ENCODE measurements around the gene FAM193A.

DNA sequence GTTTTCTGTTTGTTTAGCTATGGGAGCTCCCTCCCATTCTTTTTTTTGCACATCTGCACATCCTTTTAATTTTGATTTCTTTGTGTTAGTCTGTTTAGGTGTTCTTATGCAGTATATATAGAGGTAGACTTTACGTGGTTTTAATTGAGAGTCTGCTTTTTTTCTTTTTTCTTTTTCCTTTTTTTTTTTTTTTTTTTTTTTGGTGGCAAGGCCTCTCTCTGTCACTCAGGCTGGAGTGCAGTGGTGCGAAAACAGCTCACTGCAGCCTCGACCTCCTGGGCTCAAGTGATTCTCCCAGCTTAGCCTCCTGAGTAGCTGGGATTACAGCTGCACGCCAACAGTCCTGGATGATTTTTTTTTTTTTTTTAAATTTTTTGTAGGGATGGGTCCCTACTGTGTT is 68.2 kb downstream of the FAM193A start:
- TF ChIP-seq GATA2 (IDR thresholded peaks at IDR 0.05; ENCODE audit: low read depth, low read length) (no peak), GATA3 (IDR thresholded peaks at IDR 0.05; ENCODE audit: low read depth, low read length) (no peak)

Measured in SH-SY5Y (cell line).